GM23248 (cell line): ENCODE measurements around the gene CACNB2.

Source experiments
- EZH2 ChIP-seq: fragments of 200-600 bp; sonication (generic); IDR thresholded peaks from 2 replicates; pipeline ENCODE4 v1.6.1; 2018; ENCODE audit warnings: antibody characterized with exemption, mild to moderate bottlenecking; ENCODE audit not compliant: insufficient read depth, poor library complexity, severe bottlenecking
- EZH2phosphoT487 ChIP-seq: fragments of 200-600 bp; sonication (generic); IDR thresholded peaks from 2 replicates; pipeline ENCODE4 v1.6.1; 2018; ENCODE audit warnings: antibody characterized with exemption, moderate library complexity, mild to moderate bottlenecking, low read depth; ENCODE audit not compliant: insufficient read depth

DNA sequence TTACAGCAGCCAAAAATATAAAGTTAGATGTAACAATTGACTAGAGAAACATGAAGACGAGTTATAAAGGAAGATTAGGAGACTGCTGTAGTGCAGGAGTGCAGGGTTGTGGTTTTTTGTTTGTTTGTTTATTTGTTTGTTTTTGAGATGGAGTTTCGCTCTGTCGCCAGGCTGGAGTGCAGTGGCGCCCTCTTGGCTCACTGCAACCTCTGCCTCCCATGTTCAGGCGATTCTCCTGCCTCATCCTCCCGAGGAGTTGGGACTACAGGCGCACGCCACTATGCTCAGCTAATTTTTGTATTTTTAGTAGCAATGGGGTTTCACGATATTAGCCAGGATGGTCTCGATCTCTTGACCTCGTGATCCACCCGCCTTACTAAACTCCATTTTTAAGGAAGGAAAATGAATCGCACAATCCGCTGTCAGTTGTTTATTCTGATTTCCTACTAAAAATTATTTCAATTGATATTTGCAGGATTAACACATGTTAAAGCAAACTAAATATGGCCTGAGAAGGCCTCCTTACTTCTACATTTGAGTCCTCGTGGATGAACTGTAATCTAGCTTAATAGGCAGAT is 277.8 kb downstream of the CACNB2 start:
- no peak for TF ChIP-seq EZH2
- no peak for TF ChIP-seq EZH2phosphoT487
